CD4-positive, alpha-beta T cell treated with Interleukin-15 for 1 hour (primary cell): ENCODE measurements around the gene TANC1.
"Not testable (repeated sequence)": the region's sequence is repeated elsewhere in the genome, so short reads cannot be mapped to it uniquely, and the experiment has no call there.

Experiments used
- DNase-seq: peaks from one replicate; pipeline ENCODE4 v3.0.0-alpha.2; 2020

The TANC1 gene

DNA sequence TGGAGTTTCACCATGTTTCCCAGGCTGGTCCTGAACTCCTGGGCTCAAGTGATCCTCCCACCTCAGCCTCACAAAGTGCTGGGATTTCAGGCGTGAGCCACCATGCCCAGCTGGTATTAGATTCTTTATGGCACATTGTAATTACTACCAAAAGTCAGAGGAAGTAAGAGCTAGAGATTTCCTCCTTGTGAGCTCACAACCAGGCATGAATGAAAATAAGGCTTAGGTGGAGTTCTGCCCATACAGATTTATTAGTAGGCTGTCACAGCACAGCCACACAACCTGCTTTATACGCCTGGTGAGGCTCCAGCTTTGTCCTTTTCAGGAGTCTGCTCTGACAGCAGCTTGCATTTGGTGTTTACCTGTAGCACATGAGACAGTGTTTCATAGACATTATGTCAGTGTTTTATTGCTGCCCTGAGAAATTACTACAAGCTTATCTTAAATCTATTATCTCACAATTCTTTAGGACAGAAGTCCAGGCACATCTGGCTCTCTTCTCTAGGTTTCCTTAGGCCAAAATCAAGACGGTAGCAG, 156.6 kb downstream of the TANC1 start:
- no peak for DNase-seq

GRCh38 chr2:159125858-159126257, 157.4 kb downstream of the TANC1 start:
- DNase-seq = no peak

DNA sequence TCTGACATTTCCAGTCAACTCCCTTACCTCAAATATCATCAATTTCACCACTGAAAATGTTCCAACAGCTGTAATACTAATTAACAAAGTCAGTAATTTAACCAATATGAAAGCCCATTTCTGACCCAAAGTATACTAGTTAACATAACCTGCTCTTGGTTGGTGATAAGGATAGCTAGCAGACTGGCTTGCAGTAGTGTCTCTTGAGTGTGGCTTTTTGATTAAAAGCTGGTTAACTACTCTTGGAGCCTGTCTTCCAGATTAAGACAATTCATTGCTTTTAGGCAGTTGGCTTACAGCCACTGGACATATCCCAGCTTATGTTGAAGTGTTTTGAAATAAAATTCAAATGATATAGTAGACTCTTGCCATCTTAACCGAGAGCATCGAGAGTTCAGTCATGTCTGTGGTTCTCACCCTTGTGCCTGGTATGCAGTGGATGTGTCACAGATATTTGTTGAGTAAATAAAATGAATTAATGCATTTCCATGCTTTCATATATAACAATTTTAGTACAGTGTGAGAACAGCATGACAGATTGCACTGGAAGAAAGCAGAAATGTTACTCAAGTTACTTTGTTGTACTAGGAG, 158.1 kb downstream of the TANC1 start:
- no peak for DNase-seq

DNA sequence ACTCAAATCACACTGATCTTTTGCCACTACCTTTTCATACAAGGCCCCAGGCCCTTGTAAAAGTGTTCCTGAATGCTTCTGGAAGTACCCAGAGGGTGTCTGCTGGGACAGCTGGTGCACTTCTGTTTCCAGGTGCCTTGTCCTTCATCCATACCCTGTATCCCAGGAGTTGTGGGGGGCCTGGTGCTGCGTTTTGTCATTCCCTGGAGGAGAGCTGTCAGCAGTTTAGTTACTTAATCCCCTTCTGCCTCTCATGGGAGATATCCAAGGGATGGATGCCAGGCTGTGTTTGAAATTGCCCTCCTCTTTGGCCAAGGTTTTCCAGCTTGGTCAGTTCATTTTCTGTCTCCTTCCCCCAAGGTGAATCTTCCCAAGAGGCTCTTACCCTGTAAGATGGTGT, 159.8 kb downstream of the TANC1 start:
- DNase-seq = no peak

DNA sequence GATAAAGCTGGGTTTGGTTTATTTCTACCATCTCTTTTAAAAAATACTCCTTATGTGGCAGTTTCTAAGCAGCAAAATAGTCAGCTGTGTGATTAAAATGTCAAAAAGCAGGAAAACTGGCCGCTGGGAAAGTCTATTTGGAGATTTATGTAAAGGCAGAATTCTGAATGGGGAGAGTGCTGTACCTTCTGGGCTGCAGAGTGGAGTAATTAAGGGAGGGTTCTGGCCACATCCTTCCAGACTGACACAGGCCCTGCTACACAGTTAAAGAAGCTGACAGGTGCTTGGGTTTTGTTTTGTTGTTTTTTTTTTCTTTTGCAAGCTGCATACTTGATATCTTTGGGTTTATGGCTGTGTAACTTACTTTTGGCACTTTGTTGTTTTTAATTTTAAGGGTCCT, 160.8 kb downstream of the TANC1 start:
- no peak for DNase-seq

- no peak for DNase-seq
These were observed 161.4 kb downstream of the TANC1 start for GRCh38 chr2:159129824-159130223.

- no peak for DNase-seq
These were observed 161.9 kb downstream of the TANC1 start for GRCh38 chr2:159130302-159130701.

DNA sequence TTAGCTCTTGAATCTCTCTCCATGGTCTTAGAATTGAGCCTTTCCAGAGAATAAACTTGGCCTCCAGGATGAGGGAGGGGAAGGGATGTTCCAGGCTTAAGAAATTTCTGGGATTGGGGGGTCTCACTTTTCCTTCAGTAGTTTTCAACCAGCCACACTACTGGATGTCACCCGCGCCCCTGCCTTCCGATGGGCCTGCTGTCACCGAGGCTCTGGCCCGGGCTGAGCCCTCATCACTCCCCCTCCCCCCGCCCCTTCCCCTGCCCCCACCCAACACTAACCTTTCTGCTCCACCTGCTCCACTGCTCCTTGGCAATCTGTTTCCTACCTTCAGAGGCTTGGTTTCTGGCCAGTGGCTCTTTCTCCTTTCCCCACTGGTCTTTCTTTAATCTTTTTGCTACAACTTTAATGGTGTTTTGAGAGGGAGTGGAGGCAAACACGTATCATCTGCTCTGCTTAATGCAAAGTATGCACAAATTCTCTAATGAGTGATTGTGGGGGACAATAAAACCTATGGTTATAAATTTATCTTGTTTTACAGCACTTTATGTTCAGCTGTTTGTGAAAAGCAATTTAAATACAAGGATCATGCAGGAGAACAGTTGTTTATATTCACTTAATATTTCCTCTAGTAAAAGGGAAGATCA, 162.9 kb downstream of the TANC1 start:
- DNase-seq = no peak

GRCh38 chr2:159131914-159132281, 163.5 kb downstream of the TANC1 start:
- DNase-seq = no peak

DNA sequence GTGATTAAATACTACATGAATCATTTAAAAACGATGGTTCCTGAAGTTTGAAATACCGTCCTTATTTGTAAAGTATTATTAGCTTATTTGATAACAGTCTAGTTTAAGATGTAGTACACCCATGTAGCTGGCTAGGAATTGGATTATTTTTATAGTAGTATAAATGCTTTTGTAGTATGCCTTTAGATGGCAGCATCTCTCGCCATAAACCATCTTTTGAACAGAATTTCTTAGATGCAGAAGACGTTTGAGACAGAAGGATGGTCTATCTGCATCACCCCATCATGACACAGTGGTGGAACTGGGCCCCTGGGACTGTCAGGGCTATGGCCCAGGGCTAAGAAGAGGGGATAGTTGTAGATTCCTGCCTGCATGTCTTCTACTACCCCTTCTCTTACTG, 165.4 kb downstream of the TANC1 start:
- no peak for DNase-seq

DNA sequence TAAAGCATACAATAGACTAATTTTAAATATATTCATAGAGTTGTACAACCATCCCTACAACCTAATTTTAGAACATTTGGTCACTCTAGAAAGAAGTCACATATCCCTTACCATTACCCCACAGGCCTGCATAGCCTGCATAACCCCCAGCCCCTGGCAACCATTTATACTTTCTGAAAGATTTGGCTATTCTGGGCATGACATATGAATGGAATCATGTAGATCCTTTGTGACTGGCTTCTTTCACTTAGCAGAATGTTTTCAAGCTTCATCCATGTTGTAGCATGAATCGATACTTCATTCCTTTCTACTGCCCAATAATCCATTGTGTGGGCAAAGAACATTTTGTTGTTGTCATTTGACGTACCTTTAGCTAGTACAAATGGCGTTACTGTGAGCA, 166.5 kb downstream of the TANC1 start:
- no peak for DNase-seq

DNA sequence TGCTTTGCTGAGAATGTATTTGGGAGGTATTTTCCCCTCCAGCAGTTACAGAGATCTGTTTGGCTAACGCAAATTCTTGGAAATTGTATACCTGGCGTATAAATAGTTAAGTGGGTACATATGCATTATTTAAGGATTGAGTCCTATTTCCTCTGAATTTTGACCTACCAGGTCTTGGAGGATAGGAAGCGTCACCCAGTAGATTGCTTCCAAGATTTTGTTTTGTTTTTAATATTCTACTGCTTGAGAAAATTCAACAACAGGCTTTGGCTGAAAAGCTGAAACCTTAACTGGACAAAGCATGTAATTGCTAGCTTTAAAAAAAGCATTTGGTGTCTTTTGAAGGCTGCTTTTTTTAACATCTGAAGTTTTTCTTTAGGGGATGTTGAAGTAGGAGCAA, 168.0 kb downstream of the TANC1 start:
- DNase-seq = no peak

GRCh38 chr2:159137511-159138241, 169.2 kb downstream of the TANC1 start:
- no peak for DNase-seq

DNA sequence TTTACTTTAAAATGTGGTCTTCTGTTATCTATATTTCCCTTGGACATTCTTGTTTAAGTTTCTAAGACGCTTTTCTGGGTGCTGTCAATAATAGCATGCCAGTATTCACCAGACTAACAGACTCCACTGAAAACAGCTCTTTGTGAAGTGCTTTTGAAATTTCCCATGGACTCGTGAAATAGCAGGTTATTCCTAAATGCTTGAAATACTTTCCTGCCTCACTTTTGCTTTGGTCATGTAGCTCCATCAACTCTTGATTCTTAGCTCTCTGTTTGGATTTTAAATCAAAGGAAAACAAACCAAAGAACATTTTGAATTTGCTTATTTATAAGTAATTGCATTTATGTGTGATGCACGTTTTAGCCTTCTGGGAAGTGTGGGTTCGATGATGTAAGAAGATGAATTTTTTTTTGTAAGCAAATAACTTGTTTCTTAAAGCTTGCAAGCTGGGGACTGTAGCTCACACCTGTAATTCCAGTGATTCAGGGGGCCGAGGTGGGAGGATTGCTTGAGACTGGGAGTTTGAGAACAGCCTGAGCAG, 170.3 kb downstream of the TANC1 start:
- no peak for DNase-seq

DNA sequence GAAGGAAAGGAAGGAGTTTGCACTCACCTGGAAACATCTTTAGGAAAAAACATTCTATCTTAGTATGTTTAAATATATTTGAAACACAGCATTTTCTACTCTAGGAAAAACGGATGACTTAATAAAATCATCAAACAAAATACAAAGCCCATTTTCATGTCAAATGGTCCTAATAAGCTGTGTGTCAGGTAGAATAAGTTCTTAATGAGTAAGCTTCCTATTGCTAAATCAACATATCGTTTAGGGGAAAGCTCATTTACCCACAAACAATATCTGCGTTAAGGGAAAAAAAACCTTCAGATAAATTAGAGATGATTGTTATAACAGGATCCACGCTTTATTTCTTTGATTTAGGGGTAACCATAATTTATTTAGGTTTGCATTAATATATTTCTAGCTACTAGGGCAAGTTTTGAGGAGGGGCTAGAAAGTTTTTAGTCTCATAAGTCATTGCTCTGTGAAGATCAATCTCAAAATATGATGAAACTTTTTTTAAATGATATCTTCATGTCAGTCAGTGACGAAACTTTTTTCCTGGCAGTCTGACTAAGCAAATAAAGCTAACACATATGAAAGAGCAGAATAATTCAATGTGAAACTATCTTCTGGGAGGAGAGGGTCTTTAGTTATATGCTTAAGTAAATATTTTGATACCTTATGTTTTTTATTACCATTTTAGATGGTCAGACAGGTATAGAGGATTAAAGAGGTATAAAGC, 170.9 kb downstream of the TANC1 start:
- DNase-seq = no peak

DNA sequence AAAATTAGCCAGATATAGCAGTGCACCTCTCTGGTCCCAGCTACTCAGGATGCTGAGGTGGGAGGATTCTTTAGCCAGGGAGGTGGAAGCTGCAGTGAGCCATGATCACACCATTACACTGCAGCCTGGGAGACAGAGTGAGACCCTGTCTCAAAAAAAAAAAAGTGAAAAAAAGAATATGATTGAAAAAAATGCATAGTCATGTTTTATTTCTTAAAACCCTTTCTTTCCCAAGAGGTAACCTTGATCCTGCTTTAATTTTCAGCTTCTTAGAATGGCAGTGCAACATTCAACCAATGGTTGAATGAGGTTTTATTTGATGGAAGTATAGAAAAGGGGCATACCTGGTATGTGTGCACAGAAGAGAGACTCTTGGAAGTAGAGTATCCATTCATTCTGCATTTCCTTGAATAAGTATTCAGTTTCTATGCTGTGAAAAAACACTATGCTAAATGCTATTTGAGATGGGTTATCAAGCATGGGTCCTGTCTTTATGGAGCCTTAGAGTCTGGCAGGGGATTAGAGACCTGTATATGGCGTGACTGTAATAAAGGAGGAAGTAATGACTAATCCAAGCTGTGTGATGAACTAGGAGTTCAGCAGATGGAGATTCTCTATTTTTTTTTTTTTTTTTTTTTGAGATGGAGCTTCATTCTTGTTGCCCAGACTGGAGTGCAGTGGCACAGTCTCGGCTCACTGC, 171.8 kb downstream of the TANC1 start:
- no peak for DNase-seq

GRCh38 chr2:159140821-159141220, 172.4 kb downstream of the TANC1 start:
- DNase-seq = not testable (repeated sequence)

DNA sequence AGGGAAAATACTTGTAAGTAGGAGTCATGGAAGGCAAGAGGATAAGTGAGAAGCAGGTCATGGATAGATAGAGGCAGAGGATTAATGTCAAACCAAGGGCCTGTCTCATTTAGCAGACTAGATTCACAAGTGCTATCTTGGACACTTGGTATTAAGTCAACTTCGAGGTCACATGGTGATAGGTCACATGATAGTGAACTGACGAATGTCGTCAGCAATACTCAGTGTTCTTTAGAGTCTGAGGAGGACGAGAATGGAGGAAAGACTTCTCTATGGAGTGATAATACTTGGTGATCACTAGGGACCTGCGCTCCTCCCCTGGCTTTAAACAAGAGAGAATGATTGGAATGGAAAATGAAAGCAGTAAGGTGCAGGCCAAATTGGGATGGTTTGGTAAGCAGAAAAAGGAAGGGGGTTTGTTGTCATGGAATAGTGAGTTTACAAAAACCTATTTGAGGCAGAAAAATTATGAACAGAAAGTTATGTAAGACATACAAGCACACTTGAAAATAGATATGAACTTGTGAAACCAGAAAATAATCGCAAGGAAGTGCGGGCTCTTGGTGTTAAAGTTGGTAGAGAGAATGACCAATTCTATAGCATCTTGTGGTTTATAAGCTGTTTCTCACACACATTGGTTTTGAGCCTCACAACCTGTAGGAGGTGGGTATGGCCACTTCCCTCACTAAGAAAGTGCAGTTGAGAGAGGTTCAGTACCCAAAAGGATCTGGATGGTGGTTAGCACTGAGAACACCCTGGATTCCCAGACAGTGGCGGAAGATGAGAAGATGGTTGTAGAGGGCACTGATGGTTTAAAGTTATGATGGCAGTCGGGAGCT, 176.6 kb downstream of the TANC1 start:
- DNase-seq = peak; percentile 21

GRCh38 chr2:159145745-159146354, 177.4 kb downstream of the TANC1 start:
- DNase-seq = no peak

DNA sequence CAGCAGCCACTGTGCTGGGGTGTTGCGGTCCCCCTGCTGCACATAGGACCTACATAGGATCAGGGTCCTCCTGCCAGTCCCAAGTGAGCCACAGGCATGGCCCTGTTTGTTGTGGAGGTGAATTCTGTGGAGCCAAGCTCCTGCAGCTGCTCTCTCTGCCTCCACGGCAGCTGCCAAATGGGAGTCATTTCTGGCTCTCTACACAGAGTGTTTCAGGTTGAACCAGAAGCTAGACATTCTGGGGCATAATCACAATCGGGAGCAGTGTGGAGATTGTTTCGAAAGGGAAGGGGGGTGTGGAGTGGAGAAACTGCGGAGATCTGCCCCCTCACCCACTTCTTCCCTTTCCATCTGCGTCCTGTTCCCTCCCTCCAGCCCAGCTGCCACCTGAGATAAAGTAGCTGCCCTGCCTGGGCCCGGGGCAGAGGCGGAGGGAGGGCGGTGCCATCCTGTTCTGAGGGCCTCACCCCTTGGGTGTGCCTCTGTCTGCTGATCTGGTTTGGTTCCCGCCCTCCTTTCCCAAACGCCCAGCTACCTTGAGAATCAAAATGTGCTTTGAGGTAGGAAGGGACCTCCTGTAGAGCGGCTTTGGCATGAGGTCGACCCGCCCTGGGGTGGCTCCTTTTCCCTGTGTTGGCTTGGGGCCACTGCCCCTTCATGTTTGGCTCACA, 178.7 kb downstream of the TANC1 start:
- no peak for DNase-seq

GRCh38 chr2:159147690-159148089, 179.2 kb downstream of the TANC1 start:
- no peak for DNase-seq
